Thyroid gland (tissue), 4 donors: ENCODE data around the gene BLM.

Experiments used
- POLR2A ChIP-seq, 2 donors: fragments of 450-650 bp; IDR thresholded peaks; one replicate each; pipeline ENCODE4 v1.6.1; 2017; ENCODE audit warnings: antibody characterized with exemption in 2 of 2, mild to moderate bottlenecking in 2 of 2, moderate library complexity in 1 of 2
- TF ChIP-seq, protein P1 (sequence below), 6 experiments: fragments of 200-600 bp in 3 of 6; fragments of 450-650 bp in 3 of 6; sonication (generic) in 3 of 6; IDR thresholded peaks; one replicate each; pipeline ENCODE4 v1.5.1; 2016 to 2019; ENCODE audit warnings: antibody characterized with exemption in 6 of 6, mild to moderate bottlenecking in 2 of 6, inconsistent platforms in 1 of 6, moderate library complexity in 1 of 6

DNA sequence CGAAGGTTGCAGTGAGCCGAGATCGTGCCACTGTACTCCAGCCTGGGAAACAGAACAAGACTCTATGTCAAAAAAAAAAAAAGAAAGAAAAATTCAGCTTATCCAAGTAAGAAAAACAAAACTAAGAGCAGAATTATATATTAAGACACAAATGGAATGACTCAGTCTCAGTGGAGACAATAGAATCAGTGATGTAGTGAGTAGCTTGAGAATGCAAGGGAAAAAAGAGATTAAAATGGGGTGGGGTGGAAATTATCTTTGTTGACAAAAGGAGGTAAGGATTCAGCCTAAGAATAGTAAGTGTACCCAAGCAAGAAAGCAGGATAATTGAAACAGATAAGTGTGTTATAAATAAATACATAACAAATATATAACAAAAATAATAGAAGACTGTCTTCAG lies 70.7 kb downstream of the BLM start:
- TF ChIP-seq, protein P1, sequence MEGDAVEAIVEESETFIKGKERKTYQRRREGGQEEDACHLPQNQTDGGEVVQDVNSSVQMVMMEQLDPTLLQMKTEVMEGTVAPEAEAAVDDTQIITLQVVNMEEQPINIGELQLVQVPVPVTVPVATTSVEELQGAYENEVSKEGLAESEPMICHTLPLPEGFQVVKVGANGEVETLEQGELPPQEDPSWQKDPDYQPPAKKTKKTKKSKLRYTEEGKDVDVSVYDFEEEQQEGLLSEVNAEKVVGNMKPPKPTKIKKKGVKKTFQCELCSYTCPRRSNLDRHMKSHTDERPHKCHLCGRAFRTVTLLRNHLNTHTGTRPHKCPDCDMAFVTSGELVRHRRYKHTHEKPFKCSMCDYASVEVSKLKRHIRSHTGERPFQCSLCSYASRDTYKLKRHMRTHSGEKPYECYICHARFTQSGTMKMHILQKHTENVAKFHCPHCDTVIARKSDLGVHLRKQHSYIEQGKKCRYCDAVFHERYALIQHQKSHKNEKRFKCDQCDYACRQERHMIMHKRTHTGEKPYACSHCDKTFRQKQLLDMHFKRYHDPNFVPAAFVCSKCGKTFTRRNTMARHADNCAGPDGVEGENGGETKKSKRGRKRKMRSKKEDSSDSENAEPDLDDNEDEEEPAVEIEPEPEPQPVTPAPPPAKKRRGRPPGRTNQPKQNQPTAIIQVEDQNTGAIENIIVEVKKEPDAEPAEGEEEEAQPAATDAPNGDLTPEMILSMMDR (IDR thresholded peaks at IDR 0.05), result no peak
- no peak for TF ChIP-seq POLR2A (IDR thresholded peaks at IDR 0.05)
